IPS DF 4.7 (cell line): ENCODE measurements around the gene RELN.
"Not testable (repeated sequence)": the region's sequence is repeated elsewhere in the genome, so short reads cannot be mapped to it uniquely, and the experiment has no call there.

Experiments
- DNase-seq: peaks from one replicate; pipeline ENCODE4 v3.0.0-alpha.2; 2013; ENCODE audit warnings: low spot score; ENCODE audit errors: extremely low read depth

Gene RELN

DNA sequence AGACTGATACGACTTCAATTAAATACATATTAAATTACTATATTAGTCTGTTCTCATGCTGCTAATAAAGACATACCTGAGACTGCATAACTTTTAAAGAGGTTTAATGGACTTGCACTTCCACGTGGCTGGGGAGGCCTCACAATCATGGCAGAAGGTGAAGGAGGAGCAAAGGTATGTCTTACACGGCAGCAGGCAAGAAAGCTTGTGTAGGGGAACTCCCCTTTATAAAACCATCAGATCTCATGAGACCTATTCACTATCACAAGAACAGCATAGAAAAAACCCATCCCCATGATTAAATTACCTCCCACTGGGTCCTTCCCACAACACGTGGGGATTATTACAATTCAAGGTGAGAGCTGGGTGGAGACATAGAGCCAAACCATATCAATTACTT is 92.6 kb downstream of the RELN start:
- not testable (repeated sequence) for DNase-seq

DNA sequence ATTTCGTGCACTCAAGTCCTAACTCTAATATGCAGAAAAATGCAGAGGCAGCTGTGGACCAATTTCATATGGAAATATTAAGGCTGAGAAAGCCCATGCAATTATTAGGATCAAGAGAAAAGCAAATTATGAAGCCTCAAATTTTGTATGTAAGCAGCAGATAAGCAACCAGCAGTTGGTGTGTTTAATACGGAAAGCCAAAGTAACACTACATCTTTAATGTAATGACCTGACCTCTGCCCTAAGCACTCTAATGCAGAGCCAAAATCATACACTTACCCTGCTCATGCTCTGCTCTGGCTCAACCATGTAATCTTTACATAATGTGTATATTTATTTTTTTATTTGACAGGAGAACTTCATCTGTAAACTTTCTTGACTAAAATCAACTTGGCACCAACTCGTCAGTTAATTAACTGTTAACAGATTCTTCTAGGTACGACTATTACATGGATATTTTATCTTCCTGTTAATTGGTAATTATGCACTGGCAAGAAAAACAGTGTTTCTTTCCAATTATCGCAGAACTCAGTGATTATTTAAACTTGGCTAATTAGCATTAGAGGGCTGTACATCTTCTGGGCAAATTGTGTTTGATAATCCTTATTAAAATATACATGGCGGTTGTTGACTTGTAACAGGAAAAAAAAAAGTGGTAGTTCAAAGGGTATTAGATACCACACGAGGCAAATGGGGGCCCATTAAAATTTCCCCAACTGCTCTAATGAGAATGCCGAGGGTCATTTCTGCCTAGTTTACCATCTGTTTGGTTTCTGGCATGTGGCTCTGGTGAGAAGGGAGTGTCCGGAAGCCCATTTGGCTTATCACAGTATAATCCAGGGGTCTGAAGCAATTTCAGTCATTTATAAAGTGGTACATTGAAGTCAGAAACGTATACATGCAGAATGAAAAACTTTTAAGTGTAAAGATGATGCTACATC is 94.5 kb downstream of the RELN start:
- DNase-seq = no peak

DNA sequence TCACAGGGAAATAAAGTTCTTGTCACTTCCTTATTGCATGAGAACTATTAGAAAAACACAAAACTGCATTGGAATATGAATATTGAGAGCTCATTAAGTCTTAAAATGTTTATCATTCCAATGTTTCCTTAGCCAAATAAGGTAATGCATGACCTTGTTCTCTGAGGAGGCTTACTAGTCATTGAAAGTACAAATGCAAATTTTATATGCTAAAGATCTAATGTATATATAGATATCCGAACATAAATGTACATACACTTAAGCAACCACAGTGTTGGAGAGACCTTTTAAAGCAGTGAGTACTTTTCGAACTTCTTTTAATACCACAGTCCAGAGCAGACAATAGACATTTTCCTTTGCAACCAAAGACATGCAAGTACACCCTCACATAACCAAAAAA is 96.1 kb downstream of the RELN start:
- no peak for DNase-seq

DNA sequence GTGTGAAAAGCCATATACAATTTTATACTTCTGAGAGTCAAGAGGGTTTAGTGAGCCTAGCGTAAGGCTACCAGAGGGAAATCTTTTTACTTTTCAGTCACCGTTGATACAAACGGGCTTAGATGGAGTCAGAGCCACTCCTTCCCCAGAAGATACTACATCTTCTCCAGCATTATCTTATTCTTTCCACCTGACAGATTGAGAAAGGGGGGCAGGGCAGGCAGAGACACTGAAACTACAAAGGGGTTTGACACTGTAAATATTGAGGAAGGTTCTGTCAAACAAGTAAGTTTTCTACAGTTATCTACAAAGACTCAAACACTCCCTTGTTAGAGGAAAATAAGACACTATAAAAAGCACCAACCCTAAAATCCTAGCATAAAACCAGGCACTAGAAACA is 100.0 kb downstream of the RELN start:
- DNase-seq = no peak

DNA sequence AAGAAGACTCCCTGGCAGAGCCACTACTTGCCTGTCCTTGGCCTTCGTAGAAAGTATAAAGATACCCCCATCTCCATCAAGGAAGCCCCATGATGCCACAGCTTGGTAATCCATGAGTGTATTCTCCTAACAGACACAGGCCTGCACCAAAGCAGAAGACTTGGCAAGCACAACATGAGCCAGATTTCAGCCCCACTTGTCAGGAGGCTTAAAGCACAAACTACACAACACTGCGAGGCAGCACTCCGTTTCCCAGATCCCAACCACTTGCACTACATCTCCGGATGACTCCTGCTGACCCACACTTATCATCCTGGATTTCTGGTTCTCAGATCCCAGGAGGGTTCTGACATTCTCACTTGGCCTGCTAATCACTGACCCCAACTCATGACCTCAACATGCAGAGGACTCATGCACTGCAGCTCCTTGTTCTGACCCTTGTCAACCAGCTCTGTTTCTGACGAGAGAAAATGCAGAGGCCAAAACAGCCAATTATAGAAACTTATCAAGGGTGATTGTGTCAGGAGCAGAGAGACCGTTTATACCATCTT is 100.8 kb downstream of the RELN start:
- DNase-seq = no peak

DNA sequence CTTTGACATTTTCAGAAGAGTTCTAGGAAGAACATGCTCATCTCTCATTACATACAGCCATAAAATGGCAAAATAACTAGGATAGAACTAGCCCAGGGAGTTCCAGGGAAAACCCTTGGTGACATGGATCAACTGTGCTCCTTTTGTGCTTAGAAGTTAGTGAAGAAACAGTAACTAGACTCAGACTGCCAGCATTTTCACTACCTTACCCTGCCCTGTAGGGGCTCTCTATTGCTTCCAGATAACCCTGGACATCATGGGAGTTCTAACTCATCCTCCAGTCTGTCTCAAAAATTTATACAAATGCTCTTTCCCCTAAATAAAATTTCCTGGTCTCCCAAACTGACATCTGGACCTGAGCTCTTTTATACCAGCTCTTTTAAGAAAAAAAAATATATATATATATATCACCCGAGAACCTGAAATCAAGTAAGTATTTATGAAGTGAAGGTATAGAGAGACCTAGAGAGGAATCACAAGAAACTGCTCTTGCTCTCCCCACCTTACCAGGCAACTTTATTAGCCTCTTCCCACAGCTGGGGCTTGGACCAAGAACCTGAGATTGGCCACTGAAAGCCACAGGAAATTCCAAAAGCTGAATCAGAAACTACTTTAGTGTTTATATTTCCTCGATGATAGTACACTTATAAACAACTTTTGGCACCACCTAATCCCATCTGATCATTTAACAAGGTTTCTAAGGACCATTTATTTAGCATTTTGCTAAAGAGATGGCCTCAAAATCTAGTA is 101.4 kb downstream of the RELN start:
- no peak for DNase-seq

DNA sequence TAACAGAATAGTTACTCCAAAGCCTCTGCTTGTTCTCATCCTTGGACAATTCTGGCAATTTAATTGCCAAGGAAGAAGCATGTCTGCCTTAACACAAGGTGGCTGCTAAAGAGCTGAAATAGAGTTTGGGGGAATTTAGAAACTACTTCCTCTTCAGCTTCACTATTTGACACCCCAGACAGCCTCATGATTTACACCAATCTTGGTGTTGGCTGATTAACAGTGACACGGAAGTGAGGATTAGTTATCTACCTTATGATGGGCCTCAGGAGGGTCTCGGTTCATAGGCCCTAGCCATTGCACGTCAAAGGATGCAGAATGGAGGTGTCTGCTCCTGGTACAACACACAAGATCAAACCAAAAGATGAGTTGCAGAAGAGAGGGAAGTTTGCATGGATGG is 102.4 kb downstream of the RELN start:
- no peak for DNase-seq

DNA sequence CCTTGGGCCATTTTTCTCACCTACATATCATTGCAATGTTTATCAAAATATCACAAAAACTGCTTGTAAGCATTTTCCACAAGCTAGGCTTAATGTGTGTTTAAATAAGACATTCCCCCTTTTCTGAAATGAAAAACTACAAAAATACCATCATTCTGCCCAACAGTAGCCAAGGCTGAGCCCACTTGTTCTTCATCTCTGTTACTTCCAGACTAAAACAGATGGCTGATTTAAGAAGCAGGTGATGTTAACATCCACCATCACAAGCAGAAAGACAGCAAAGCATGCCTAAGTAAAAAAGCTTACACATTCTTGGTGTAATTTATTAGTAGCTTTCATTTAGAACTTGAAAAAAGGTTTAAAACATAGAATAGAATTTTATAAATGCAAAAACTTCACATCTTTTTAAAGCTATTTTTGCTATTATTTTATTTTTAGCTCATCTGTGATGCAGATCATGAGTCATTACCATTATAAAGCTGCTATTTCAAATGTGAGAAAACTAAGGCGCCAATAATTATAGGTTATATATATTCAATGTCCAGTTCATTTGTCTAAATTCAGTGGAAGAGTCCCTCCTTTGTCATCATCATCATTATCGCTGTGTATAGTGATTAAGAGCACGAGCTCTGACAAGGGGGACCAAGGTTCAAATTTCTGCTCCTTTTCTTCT is 109.4 kb downstream of the RELN start:
- DNase-seq = no peak

DNA sequence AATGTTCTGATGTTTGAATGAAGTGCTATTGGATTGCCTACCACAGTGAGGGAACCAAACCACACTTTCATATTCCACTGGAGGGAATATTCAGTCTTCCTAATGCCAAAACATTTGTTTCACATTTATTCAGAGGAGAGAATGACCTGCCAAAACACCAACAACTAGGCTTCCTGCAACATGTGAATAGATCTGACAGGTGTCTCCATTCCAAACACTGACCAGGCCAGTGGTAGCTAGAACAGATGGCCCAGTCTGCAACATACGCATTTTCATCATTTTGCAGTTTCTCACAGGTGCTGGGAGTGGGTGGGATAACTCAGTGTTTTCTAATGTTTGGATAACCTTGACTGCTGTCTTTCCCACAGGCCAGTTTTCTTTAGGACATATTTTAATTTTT is 110.0 kb downstream of the RELN start:
- DNase-seq = no peak

DNA sequence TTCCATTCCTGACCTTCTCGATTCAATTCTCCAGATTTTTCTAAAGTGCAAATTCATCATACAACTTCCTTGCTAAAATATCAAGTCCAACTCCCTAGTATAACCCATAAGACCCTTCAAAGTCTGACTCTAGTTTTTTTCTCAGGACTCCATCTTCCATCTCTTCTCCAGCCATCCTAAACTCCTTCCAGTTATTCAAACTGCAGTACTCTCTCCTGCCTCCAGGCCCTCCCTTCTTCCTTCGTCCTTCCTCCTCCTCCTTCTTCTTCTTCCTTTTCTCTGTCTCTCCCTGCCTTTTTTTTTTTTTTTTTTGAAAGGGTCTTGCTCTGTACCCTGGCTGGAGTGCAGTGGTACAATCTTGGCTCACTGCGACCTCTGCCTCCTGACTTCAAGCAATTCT is 111.9 kb downstream of the RELN start:
- no peak for DNase-seq

DNA sequence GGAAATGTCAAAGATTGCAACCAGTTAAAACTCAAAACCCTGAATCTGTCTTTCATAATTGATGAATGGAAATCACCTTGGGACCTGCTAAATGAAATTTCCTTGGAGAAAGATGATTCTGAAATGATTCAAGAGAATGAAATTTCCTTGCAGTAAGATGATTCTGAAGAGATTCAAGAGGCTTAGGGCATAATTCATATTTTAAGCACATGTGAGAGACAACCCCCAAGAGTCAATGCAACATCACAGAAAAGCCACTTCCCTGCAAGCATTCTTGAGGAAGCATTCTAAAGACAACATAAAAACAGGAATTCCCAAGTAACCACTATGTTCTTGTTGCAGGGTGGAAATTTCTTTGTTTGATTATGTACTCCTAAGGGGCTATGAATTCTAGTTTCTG is 113.7 kb downstream of the RELN start:
- no peak for DNase-seq

DNA sequence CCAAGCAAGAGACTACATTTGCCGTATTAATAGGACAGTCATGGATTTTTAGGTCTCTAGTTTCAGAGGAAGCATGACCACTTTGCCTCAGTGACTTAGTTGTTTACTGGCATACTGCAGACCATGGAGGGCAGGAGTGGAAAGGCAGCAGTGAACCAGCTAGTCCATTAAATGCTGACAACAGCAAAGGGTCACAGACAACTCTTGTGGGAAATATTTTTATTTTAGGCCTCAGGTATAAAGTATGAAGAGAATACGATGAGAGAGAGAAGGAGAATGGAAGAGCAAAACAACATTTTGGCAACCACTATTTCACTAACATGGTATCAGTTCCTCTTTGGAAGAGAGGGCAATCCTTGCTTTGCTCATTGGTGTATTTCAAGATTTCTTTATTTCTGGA is 118.0 kb downstream of the RELN start:
- DNase-seq = no peak

DNA sequence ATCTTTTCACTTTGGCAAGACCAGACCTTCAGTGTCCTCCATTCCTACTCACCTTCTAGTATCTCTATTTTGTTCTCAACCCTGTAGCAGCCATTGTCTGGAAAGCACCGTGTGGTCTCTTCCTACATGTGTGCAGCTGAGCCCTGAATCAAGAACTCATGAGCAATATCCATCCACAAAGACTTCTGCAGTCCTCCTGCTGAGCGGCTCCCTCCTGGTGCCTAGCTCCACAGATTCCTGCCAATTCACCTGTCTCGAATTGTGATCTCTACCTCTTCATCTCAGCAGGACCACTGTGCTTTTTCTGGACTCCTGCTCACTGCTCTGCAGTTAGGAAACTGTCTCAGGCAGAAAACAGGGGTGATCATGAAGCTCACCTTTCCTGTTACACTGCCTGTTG is 118.8 kb downstream of the RELN start:
- no peak for DNase-seq

DNA sequence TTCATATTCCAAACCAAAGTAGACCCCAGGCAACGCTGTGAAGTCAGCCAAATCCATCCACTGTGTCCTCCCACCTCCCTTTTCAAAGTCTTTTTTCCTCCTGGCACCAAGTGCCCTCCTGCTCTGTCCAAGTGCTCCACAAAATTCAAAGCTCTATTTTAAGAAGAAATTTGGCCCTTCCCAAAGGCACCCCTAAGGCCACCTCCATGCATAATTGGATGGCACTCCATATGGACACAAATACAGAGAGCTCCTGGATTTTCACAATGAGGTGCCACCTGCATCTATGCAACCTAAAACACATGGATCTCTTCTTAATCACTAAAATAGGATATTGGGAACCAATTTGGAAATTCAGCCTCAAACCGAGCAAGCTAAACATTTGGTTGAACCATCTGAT is 121.6 kb downstream of the RELN start:
- DNase-seq = no peak

DNA sequence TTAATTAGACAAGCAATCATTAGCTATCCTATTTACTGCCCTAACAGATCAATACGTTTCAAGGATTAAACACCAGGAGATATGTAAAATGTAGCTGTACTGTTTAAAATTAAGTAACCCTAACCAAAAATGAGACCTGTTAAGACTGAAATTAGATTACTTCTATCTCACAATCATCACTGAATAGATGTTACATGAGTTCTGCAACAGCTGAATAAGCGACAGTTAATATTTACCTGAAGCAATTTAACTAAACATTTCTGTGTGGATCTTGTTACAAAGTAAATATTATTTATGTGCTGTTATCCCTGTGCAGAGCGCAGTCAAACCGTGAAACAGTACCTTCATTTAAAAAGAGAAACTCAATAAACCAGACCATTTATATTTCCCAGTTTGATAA is 122.5 kb downstream of the RELN start:
- no peak for DNase-seq

DNA sequence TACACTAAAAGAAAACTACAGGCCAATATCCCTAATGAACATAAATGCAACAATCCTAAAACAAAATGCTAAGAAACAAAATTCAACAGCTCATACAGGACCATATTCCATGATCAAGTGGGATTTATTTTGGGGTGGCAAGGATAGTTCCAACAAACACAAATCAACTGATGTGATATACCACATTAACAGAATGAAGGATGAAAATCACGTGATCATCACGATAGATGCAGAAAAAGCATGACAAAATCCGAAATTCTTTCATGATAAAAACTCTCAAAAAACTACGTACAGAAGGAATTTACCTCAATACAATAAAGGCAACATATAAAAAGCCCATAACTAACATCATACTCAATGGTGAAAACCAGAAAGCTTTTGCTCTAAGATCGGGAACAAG is 124.0 kb downstream of the RELN start:
- DNase-seq = no peak

DNA sequence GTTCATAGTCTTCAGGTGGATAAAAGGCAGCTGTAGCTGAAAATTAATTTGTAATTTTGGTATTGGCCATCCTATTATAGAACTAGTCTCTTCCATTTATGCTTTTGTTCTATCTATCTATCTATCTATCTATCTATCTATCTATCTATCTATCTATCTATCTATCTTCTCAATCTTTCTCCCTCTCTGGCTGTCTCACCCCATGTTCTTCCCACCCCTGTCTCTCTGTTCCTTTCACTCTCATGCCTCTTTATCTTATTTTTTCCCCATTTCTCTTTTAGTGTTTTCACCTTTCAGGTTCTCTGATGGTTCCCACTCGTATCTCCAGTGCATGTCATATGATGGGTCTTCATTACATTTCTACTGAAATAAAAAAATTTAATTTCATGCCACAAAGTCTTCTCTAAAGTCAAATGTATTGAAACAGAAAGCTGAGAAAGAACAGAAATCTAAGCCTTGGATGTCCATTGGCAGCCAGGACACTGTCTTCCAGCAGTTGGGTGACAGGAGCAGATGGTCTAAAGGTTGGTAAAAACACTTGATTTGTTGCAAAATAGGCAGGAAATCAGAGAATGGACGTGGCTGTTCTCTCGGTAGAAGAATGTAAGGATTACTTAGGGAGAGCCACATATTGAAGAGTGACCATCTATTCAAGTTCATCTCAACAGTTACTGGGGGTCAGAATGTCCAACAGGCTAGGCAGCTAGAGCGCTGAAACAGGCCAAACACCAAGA is 127.0 kb downstream of the RELN start:
- DNase-seq = no peak

DNA sequence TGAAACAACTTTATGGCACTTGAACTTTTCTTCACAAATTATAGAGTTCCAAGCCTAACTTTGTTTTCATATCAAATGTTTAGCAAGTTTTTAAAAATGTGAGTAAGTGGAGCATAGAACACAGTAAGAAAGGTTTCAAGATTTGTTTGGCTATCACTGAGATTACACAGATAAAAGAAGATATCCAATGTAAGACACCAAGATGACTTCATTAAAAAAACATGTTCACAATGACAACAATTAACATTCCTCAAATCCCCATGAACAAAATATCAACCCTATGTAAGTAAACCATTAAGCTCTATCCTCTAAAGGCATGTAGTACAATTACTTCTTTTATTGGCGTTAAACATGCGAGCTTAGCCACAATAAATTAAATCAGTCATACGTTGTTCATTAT is 129.7 kb downstream of the RELN start:
- no peak for DNase-seq

DNA sequence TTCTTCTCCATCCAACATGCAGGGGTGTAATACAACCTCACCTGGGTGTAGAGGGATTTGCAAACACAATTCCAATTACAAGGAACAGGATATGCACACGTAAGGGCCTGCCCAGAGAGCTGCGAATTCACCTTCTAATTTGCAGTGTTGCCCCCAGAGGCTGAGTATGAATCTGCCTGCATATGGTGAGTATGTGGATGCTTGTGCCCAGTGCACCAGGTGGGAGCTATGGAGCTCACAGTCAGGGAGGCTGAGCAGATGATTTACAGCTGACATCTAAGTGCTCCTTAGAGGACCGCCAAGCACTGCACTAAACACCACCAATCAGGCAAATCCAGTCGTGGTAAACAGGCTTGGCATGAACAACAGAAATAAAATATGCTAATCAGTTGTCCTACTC is 132.0 kb downstream of the RELN start:
- DNase-seq = peak; percentile 19

DNA sequence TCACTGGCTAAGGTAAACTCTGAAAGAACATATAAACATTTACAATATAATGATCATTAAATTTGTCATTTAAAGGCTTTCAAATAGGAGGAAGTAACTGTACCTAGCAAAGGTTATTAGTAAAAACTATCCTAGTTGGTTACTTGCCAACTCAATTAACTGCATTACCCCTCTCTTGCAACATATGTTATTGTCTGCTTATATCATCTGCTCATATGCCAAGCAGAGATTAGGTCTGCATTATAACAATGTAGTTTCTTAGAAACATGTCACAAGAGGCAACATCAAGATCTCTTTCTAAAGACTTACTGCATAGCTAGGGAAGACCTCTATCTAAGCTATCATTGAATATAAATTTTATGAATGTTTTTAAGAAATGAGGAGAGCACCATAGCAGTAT is 132.5 kb downstream of the RELN start:
- DNase-seq = no peak

DNA sequence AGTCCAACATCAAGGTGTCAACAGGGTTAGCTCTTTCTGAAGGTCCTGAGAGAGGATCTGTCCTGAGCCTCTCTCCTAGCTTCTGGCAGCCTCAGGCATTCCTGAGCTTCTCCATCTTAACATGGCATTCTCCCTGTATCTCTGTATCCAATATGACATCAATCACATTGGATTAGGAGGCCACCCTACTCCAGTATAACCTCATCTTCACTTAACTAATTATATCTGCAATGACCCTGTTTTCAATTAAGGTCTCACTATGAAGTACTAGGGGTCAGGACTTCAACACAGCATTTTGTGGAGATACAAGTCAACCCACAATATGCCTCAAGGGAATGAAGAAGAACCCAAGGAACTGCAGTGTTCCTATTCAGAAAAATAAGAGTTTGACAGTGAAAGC is 133.8 kb downstream of the RELN start:
- no peak for DNase-seq
